ENCODE data around the gene BID. TPM values are rescaled to one million over a fixed set of nuclear protein-coding genes. Genes with fewer than 3 reads are reported as not detected.

Gene BID
- total RNA-seq, 1 donor from 2014 or later, result 17.9 TPM

DNA sequence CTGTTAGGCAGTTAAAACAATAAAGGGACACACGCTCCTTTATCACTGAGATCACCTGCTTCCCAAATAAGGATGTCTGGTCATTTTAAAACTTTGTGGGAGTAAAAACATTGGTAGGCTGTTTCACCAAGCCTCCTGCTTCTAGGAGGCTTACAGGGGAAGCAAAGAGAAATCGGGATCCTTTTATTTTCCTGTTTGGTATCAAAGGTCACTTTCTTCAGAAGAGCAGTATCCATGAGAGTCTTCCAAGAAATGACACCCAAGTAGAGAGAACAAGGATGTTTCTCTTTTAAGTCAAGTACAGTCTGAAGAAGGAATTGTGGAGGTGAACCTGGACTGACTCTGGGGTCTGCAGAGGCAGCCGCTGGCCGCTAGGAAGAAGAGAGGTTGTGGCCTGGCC lies 36.9 kb upstream of the BID start:
- intact Hi-C loops (cut with micrococcal nuclease), result no loop called here
- H3K4me1 Mint-ChIP-seq (ENCODE audit: low read depth), result no peaks in the 10 kb centered on the region
- H3K27me3 Mint-ChIP-seq (ENCODE audit: insufficient read depth), result no peaks in the 10 kb centered on the region
- H3K4me3 Mint-ChIP-seq, result no peak overlapping the region
- H3K36me3 Mint-ChIP-seq (ENCODE audit: low read depth), result peaks cover 5% of the 10 kb centered on the region
- no peak overlapping the region for H3K27ac Mint-ChIP-seq
- DNase-seq (ENCODE audit: low spot score), result no peak
- no peaks in the 10 kb centered on the region for H3K9me3 Mint-ChIP-seq

DNA sequence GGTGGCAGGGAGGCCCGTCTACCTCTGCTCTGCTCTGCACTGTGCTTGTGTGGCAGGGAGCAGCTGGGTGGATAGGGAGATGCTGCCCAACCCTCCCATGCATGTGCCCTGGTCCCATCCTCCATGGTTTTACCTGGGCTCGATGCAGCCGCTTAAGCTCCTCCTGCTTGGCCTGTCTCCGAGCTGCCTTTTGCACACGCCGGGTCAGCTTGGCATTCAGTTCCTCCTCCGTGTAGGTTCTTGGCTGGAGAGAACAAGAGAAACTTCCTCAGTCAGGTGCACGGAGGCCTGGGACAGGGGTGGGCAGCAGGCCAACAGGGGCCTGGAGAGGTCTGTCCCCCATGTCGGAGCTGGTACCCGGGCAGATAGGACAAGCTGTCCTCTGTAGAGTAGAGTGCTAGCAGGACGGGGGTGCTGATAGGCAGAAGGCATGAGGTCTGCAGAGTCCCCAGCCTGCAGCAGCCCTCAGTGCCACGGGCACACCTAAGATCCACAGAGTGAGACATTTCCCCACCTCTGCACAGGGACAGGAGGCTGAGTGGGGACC lies 36.4 kb upstream of the BID start:
- intact Hi-C loops (cut with micrococcal nuclease), result no loop called here
- no peak for DNase-seq (ENCODE audit: low spot score)
- H3K4me1 Mint-ChIP-seq (ENCODE audit: low read depth), result no peaks in the 10 kb centered on the region
- peaks cover 4% of the 10 kb centered on the region for H3K36me3 Mint-ChIP-seq (ENCODE audit: low read depth)
- no peak overlapping the region for H3K4me3 Mint-ChIP-seq
- H3K9me3 Mint-ChIP-seq, result no peaks in the 10 kb centered on the region
- no peak overlapping the region for H3K27ac Mint-ChIP-seq
- H3K27me3 Mint-ChIP-seq (ENCODE audit: insufficient read depth), result no peaks in the 10 kb centered on the region

DNA sequence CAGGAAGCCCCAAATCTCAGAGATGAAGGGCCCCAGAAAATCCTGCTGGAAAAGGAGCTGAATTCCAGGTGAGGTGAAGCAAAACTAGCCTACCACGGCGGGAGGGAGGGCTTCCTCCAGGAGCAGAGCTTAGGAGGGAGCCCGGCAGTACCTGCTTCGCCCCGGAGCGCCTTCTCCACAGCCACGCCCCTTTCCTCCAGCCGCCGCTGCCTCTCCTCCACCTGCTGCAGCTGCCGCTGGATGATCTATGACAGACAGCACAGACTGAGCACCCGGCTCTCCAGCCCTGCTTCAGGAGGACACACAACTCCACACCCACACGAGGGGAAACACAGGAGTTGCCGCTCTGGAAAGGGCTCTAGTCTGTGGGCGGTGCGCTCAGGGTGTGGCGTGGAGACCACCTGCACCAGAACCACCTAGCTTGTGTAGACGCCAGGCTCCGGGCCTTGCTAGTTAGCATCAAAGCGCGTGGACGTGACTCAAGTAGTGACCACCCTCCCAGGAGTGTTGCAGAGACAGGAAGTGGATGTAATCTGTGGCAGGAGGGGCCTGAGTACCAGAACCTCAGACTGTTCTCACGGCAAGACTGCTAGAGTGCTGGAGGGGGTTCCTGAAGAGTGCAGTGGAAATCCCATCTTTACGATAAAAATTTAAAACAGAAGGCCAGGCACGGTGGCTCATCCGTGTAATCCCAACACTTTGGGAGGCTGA lies 34.6 kb upstream of the BID start:
- intact Hi-C loops (cut with micrococcal nuclease), result no loop called here
- Mint-ChIP-seq H3K36me3 (ENCODE audit: low read depth) (peaks cover 3% of the 10 kb centered on the region), H3K27ac (no peak overlapping the region), H3K27me3 (ENCODE audit: insufficient read depth) (no peaks in the 10 kb centered on the region), H3K4me1 (ENCODE audit: low read depth) (no peaks in the 10 kb centered on the region), H3K9me3 (no peaks in the 10 kb centered on the region), H3K4me3 (no peak overlapping the region)
- DNase-seq (ENCODE audit: low spot score), result no peak

DNA sequence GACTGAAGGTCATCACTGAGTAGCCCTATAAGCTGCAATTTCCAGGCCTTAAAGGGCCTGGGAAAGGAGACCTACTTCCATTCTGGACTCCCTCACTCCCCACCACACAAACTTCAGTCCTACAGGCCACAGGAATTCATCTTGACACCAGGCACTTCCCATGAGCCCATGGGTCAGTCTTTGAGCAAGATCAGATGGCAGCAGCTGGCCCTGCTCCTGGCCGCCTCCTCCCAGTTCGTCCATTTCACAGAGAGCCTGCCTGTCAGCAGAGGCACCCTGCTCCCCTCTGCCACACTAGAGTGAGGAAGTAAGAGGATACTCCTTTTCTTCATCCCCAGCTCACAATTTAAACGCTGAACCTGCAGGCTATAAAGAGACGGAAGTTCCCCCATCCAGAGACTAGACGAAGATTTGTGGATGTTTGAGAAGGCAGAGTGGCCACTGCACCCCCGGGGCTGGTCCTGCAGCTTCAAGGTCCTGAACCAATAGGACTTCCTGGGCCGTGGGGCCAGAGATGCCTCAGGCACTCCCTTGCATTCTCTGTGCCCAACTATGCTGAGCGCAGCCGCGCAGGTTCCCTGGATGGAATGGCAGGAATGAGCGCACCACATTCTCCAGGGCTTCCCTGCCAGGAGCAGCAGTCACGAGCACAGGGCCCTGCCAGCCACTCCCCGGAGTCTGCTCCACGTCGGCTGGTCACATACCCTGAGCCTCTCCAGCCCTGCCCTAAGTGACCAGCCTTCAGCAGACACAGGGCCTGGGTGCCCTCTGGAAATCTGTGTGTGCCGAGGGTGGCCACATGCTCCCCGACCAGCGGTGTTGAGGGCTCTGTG lies 33.5 kb upstream of the BID start:
- Mint-ChIP-seq H3K4me1 (ENCODE audit: low read depth) (no peaks in the 10 kb centered on the region), H3K36me3 (ENCODE audit: low read depth) (peaks cover 3% of the 10 kb centered on the region), H3K9me3 (no peaks in the 10 kb centered on the region), H3K4me3 (no peak overlapping the region), H3K27me3 (ENCODE audit: insufficient read depth) (no peaks in the 10 kb centered on the region), H3K27ac (no peak overlapping the region)
- intact Hi-C loops (cut with micrococcal nuclease), result no loop called here
- DNase-seq (ENCODE audit: low spot score), result no peak

DNA sequence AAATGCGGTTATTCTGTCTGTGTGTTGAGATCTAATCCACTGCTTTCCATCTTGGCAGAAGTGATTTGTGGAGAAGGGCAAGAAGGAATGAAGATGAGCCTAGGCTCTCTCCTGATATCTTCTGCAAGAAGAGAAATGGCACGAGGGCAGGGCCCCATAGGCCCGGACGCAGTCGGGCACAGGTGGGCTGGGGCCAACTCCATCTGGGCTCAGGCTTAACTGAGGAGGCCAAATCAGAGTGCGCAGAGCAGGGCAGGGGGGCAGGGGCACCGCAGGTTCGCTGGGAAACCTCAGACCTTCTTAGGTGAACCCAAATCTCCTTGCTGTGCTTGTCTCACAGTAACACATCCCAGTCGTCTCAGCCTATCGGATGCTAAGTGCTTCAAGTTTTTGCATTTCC lies 32.8 kb upstream of the BID start:
- intact Hi-C loops (cut with micrococcal nuclease), result no loop called here
- no peaks in the 10 kb centered on the region for H3K27me3 Mint-ChIP-seq (ENCODE audit: insufficient read depth)
- H3K36me3 Mint-ChIP-seq (ENCODE audit: low read depth), result peaks cover 3% of the 10 kb centered on the region
- H3K9me3 Mint-ChIP-seq, result no peaks in the 10 kb centered on the region
- no peak overlapping the region for H3K27ac Mint-ChIP-seq
- no peak overlapping the region for H3K4me3 Mint-ChIP-seq
- DNase-seq (ENCODE audit: low spot score), result no peak
- no peaks in the 10 kb centered on the region for H3K4me1 Mint-ChIP-seq (ENCODE audit: low read depth)

DNA sequence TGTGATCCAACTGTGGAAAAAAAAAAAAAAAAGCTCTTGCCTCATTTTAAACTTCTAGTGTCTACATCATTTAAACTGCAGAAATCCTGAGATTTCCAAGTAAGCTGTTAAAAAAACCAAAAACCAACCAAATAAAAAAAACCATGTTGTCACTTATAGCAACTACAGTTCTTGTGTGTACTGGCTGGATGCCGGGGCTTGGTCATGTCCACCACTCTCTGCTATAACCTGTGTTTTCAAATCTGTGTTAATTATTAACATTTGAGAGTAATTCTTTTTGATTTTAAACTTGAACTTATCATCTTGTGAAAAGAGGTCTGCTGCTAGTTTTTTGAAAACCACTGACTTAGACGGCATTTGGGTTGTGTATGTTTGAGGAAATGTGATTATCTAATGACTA lies 32.2 kb upstream of the BID start:
- DNase-seq (ENCODE audit: low spot score), result no peak
- Mint-ChIP-seq H3K36me3 (ENCODE audit: low read depth) (peaks cover 3% of the 10 kb centered on the region), H3K4me3 (no peak overlapping the region), H3K27ac (no peak overlapping the region), H3K4me1 (ENCODE audit: low read depth) (no peaks in the 10 kb centered on the region), H3K27me3 (ENCODE audit: insufficient read depth) (no peaks in the 10 kb centered on the region), H3K9me3 (no peaks in the 10 kb centered on the region)
- intact Hi-C loops (cut with micrococcal nuclease), result no loop called here

DNA sequence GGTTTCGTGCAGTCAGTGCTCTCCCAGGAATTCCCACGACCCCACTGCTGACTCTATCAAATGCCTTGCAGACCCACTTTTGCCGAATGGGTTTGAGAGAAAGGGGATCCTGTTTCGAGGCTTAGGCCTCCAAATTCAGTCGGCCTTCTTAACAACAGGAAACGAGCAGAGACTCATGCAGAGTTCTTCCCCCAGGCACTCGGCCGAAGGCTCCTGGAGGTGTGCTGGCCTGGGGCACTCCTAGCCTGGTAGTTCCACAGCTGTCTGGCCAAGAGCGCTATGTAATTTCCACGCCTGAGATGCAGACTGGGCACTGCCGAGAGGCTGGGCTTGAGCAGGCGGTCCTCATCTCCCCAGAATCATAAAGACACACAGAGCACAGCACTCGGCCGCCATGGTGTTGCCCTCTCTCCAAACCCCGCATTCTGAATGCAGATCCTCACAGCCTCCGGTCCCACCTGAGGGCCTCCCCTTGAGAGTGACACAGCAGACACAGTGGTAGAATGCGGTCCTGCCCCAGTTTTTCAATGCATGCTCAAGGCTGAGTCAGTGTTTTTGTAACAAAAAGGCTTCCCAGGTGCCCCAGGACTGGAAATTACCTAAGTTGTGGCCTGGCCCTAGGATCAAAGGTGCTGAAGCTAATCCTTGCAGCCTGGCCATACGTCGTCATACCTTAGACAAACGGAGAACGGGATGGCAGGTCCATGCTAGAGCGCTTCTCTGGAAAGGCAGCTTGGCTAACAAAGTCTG lies 30.2 kb upstream of the BID start:
- Mint-ChIP-seq H3K9me3 (no peaks in the 10 kb centered on the region), H3K4me1 (ENCODE audit: low read depth) (no peaks in the 10 kb centered on the region), H3K36me3 (ENCODE audit: low read depth) (peaks cover 3% of the 10 kb centered on the region), H3K27ac (no peak overlapping the region), H3K27me3 (ENCODE audit: insufficient read depth) (no peaks in the 10 kb centered on the region), H3K4me3 (no peak overlapping the region)
- intact Hi-C loops (cut with micrococcal nuclease), result no loop called here
- DNase-seq (ENCODE audit: low spot score), result no peak

DNA sequence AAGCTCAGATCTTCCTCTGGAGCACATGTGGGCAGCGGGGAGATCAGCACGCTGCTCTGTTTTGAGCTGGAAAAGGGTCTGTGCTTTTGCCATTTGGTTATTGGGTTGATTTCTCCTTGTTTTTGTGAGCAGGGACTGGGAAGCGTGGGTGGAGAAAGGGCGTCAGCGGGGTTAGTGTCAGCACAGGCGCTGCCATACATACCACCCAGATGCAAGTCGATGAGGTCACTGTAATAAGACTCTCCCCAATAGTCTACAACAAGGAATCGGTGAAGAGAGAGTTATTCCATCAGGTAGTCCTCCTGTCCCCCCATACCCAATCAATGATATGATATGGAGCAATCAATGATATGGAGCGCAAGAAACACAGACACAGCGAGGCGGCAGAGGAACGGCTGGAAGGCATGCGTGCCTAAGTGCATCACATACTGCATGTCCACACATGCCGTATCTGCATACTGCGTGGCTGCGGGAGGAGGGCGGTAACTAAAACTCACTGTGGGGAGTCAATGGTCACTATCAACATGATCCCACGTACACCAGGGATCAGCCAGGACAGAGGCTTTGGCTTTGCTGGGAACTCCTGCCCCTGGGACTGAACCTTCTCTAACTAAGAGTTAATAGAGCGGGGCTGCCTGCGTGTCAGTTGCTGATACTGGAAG lies 29.5 kb upstream of the BID start:
- Mint-ChIP-seq H3K36me3 (ENCODE audit: low read depth) (peaks cover 3% of the 10 kb centered on the region), H3K27ac (no peak overlapping the region), H3K9me3 (no peaks in the 10 kb centered on the region), H3K4me3 (no peak overlapping the region), H3K27me3 (ENCODE audit: insufficient read depth) (no peaks in the 10 kb centered on the region), H3K4me1 (ENCODE audit: low read depth) (no peaks in the 10 kb centered on the region)
- no peak for DNase-seq (ENCODE audit: low spot score)
- intact Hi-C loops (cut with micrococcal nuclease), result no loop called here

DNA sequence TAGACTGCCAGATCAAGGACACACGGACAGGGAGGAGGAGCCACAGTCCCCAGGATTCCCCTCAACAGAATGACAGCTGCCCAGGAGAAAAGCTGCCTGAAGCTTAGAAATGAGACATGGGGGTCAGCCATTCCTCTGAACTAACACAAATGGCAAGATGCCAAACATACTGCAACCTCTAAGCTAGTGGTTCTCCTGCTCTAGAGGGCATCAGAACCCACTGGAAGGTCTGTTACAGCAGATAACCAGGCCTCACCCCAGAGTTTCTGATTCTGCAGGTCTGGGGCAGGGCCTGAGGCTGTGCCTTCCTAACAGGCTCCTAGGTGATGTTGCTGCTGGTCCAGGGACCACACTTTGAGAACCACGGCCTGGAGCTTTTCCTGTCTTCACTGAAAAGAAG lies 28.6 kb upstream of the BID start:
- Mint-ChIP-seq H3K4me1 (ENCODE audit: low read depth) (peaks cover 5% of the 10 kb centered on the region), H3K27me3 (ENCODE audit: insufficient read depth) (no peaks in the 10 kb centered on the region), H3K36me3 (ENCODE audit: low read depth) (peaks cover 3% of the 10 kb centered on the region), H3K9me3 (no peaks in the 10 kb centered on the region), H3K27ac (no peak overlapping the region), H3K4me3 (no peak overlapping the region)
- intact Hi-C loops (cut with micrococcal nuclease), result no loop called here
- DNase-seq (ENCODE audit: low spot score), result no peak

DNA sequence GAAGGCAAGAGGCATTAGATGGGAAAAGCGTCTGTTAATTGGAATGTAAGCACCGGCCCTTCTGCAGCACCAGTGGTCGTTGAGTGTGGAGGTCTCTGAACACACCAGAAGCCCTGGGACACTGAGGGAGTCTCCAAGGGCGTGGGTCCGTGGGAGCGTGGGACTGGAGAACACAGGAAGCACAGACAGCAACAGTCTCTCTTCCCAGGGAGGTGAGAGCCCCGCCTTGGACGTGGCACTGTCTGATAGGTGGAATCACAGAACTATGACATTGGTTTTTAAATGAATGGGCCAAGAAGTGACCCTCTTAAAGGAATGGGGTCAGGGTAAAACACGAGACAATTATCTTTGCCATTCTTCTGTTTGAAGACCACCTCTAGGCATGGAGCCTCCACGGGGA lies 28.1 kb upstream of the BID start:
- Mint-ChIP-seq H3K27me3 (ENCODE audit: insufficient read depth) (no peaks in the 10 kb centered on the region), H3K4me1 (ENCODE audit: low read depth) (peaks cover 5% of the 10 kb centered on the region), H3K27ac (no peak overlapping the region), H3K36me3 (ENCODE audit: low read depth) (no peaks in the 10 kb centered on the region), H3K9me3 (no peaks in the 10 kb centered on the region), H3K4me3 (no peak overlapping the region)
- intact Hi-C loops (cut with micrococcal nuclease), result no loop called here
- no peak for DNase-seq (ENCODE audit: low spot score)

DNA sequence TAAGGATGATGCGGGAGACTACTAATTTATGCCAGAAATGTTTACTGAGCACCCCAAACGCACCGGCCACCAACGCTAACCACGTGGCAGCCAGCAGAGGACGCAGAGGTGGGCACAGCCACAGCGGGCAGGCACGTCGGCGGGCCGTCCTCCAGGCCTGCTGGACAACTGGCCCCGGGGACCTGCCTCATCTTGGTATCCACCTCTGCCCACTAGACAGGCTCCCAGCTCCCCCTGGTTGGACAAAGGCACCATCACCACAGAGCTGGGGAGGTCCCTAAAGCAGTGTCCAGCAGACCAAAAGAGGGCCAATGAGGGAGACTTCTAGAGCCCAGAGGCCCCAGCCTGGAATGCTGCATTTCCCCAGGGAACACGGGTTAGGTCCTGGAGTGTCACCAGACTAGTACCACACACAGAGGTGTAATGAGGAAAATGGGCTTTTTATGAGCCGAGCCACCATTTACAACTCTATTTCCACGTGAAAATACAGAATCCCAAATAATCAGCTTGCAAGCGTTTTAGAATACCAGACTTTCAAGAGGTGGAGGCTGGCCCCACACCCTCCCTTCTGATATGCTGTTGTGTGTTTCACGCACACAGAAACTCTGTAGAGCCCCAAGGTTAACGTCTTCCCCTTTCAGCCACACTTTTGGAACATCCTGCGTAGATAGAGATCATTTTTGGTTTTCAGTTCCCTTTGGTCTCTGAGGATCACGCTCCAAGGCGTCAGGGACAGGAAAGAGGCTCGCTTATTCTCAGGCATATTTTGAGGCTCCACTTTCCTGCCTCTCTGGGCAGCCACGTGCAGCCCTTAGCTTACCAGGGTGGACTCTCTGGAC lies 23.7 kb upstream of the BID start:
- Mint-ChIP-seq H3K27ac (no peak overlapping the region), H3K9me3 (no peaks in the 10 kb centered on the region), H3K4me3 (no peak overlapping the region), H3K4me1 (ENCODE audit: low read depth) (peaks cover 5% of the 10 kb centered on the region), H3K36me3 (ENCODE audit: low read depth) (no peaks in the 10 kb centered on the region), H3K27me3 (ENCODE audit: insufficient read depth) (peaks cover 2% of the 10 kb centered on the region)
- DNase-seq (ENCODE audit: low spot score), result no peak
- intact Hi-C loops (cut with micrococcal nuclease), result no loop called here

DNA sequence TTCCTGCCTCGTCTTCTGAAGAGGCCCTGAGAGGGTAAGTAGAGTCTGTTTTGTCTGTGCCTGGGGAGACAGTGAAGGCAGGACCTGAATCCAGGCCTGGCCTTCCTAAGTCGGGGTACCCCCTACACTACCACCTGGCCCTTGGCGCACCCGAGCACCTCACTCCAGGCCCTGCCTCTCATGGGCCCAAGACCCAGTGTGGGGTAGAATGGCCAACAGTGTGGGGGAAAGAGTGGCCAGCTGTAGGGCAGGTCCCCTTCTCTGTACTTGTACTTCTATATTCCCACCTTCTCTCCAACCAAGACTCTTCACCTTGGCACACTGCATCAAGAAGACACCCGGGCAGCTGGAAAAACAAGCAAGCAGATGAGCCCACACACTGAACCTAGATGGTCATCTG lies 22.4 kb upstream of the BID start:
- Mint-ChIP-seq H3K9me3 (no peaks in the 10 kb centered on the region), H3K4me3 (no peak overlapping the region), H3K4me1 (ENCODE audit: low read depth) (peaks cover 5% of the 10 kb centered on the region), H3K27me3 (ENCODE audit: insufficient read depth) (peaks cover 2% of the 10 kb centered on the region), H3K27ac (no peak overlapping the region), H3K36me3 (ENCODE audit: low read depth) (no peaks in the 10 kb centered on the region)
- intact Hi-C loops (cut with micrococcal nuclease), result no loop called here
- no peak for DNase-seq (ENCODE audit: low spot score)

Data from activated T-helper 1 cell treated with anti-CD3 and anti-CD28 coated beads, Interleukin-12 subunit alpha, Interleukin-12 subunit beta, Interleukin-2, Interleukin-4 antibody, amounts not matched to agents 30 ng/mL and 10 ng/mL and 1 ng/mL, durations not matched to agents 14 hours and 24 hours and 36 hours (primary cell).